ENCODE results near the gene CBL.

GRCh38 chr11:119305556-119306372 is 99.6 kb downstream of the CBL start:
- no peak for TF ChIP-seq CTCF (IDR thresholded peaks at IDR 0.05)
- TF ChIP-seq POLR2A (IDR thresholded peaks at IDR 0.05), result no peak
